WERI-Rb-1 (cell line): ENCODE measurements around the gene ST3GAL2.
A peak's percentile ranks its signal among the peaks of the same experiment; 100 is the strongest.

Experiments used
- DNase-seq: peaks from one replicate; pipeline ENCODE4 v3.0.0-alpha.2; 2020
- H3K27ac ChIP-seq: fragments of 250-450 bp; sonication (Bioruptor Pico); 2 replicates; pipeline ENCODE4 v1.5.1; 2020; ENCODE audit warnings: mild to moderate bottlenecking, moderate library complexity
- H3K27me3 ChIP-seq: fragments of 250-450 bp; sonication (Bioruptor Pico); 2 replicates; pipeline ENCODE4 v1.5.1; 2021; ENCODE audit warnings: mild to moderate bottlenecking, low read depth, moderate library complexity; ENCODE audit not compliant: insufficient read depth, severe bottlenecking
- H3K36me3 ChIP-seq: fragments of 250-450 bp; sonication (Bioruptor Pico); 2 replicates; pipeline ENCODE4 v1.5.1; 2020; ENCODE audit warnings: mild to moderate bottlenecking, moderate library complexity
- H3K4me3 ChIP-seq: 2 replicates; pipeline ENCODE4 v1.5.1; 2011; ENCODE audit warnings: low read depth, mild to moderate bottlenecking, control low read depth, low read length
- H3K9me3 ChIP-seq: fragments of 250-450 bp; sonication (Bioruptor Pico); 2 replicates; pipeline ENCODE4 v1.5.1; 2021; ENCODE audit warnings: mild to moderate bottlenecking, moderate library complexity; ENCODE audit not compliant: severe bottlenecking
- TF ChIP-seq, protein P1 (sequence below): IDR thresholded peaks from 2 replicates; pipeline ENCODE4 v1.5.1; 2011; ENCODE audit warnings: low read depth, mild to moderate bottlenecking, control low read depth, inconsistent platforms, low read length

Gene ST3GAL2

DNA sequence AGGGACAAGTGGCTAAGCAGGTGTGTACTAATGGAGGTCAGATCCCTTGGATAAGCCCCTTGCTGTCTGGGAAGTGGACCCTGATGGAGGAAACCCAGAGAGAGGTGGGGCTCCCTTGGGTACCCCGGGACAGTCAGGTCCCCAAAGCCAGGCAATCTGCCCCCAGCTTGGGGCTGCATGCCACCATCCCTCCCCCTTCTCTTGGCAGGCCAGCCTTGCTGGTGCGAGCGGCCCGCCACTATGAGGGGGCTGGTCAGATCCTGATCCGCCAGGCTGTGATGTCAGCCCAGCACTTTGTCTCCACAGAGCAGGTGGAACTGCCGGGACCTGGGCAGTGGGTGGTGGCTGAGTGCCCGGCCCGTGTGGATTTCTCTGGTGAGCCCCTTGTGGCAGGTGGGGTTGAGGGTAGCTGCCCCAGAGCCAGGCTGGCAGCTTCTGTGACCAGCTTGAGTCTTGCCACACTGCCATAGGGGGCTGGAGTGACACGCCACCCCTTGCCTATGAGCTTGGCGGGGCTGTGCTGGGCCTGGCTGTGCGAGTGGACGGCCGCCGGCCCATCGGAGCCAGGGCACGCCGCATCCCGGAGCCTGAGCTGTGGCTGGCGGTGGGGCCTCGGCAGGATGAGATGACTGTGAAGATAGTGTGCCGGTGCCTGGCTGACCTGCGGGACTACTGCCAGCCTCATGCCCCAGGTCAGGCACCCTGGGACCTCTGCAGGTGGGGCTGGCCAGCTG lies 35.6 kb upstream of the ST3GAL2 start:
- TF ChIP-seq, protein P1, sequence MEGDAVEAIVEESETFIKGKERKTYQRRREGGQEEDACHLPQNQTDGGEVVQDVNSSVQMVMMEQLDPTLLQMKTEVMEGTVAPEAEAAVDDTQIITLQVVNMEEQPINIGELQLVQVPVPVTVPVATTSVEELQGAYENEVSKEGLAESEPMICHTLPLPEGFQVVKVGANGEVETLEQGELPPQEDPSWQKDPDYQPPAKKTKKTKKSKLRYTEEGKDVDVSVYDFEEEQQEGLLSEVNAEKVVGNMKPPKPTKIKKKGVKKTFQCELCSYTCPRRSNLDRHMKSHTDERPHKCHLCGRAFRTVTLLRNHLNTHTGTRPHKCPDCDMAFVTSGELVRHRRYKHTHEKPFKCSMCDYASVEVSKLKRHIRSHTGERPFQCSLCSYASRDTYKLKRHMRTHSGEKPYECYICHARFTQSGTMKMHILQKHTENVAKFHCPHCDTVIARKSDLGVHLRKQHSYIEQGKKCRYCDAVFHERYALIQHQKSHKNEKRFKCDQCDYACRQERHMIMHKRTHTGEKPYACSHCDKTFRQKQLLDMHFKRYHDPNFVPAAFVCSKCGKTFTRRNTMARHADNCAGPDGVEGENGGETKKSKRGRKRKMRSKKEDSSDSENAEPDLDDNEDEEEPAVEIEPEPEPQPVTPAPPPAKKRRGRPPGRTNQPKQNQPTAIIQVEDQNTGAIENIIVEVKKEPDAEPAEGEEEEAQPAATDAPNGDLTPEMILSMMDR = no peak
- no peak overlapping the region for H3K4me3 ChIP-seq
- H3K36me3 ChIP-seq = peaks cover 21% of the 10 kb centered on the region
- H3K27me3 ChIP-seq = no peaks in the 10 kb centered on the region
- no peaks in the 10 kb centered on the region for H3K9me3 ChIP-seq
- no peak for DNase-seq
- H3K27ac ChIP-seq = no peak overlapping the region

DNA sequence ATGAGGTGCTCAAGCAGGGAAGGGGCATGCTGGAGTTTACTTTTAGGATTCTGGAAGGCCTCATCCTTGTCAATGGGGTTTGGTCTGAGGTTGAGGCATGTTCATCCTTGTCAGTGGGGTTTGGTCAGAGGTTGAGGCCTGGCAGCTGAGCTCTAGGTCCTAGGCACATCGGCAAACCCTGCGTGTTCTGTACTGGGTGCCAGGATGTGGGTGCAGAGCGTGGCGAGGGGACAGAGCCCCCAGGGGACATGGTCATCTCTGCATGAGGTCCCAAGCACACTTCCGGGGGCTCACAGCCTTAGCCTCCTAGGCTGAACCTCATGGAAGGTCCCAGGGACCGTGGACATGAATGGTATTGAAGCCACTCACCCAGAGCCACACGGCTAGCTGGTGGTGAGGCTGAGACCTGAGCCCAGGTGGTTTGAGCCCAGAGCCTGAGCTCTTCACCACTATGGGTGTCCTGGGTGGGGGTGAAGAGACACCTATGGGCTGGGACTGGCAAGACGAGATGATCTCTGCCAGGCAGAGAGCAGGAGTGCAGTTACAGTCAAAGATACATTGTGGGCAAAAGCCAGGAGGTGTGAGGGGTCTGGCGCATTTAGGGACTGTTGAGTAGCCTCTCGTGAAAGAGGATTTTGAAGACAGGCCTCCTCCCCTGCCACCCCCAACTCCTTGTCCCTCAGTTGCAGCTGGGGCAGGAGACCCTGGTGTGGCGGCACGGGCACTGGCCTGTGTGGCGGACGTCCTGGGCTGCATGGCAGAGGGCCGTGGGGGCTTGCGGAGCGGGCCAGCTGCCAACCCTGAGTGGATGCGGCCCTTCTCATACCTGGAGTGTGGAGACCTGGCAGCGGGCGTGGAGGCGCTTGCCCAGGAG lies 34.8 kb upstream of the ST3GAL2 start:
- DNase-seq = no peak
- Histone ChIP-seq H3K36me3 (peaks cover 13% of the 10 kb centered on the region), H3K9me3 (no peaks in the 10 kb centered on the region), H3K27me3 (no peaks in the 10 kb centered on the region), H3K4me3 (no peak overlapping the region), H3K27ac (no peak overlapping the region)
- TF ChIP-seq, protein P1 = no peak

DNA sequence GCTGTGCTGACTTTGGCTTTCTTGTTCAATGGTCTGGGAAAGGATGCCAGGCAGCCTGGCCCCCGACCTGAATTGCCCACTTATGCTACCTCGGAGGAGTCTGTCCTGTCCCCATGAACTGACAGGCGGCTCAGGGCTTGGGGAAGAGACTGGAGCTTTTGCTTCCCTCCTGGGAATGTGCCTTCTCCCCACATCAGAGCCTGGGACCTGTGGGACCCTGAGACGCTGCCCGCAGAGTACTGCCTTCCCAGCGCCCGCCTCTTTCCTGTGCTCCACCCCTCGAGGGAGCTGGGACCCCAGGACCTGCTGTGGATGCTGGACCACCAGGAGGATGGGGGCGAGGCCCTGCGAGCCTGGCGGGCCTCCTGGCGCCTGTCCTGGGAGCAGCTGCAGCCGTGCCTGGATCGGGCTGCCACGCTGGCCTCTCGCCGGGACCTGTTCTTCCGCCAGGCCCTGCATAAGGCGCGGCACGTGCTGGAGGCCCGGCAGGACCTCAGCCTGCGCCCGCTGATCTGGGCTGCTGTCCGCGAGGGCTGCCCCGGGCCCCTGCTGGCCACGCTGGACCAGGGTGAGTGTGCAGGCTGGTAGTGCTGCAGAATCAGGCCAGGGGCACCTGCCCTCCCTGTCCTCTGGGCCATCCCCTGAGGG lies 34.0 kb upstream of the ST3GAL2 start:
- Histone ChIP-seq H3K36me3 (peaks cover 7% of the 10 kb centered on the region), H3K4me3 (no peak overlapping the region), H3K27ac (no peak overlapping the region), H3K27me3 (no peaks in the 10 kb centered on the region), H3K9me3 (no peaks in the 10 kb centered on the region)
- no peak for DNase-seq
- TF ChIP-seq, protein P1 = no peak

DNA sequence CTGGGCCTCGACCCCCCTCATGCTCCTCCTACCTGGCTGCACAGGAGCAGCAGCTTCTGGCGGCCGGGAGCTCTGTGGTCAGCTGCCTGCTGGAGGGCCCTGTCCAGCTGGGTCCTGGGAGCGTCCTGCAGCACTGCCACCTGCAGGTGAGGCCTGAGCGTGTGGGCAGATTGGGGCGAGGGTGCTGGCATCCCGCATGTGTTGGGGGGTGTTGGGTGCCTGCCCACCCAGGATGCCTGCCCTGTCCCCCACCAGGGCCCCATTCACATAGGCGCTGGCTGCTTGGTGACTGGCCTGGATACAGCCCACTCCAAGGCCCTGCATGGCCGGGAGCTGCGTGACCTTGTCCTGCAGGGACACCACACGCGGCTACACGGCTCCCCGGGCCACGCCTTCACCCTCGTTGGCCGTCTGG lies 32.0 kb upstream of the ST3GAL2 start:
- no peaks in the 10 kb centered on the region for H3K27me3 ChIP-seq
- H3K27ac ChIP-seq = peak overlapping the region; percentile 15; the same call in 1 of the 2 replicates
- H3K36me3 ChIP-seq = no peaks in the 10 kb centered on the region
- peak; percentile 83 for DNase-seq
- TF ChIP-seq, protein P1 = peak; percentile 94
- H3K4me3 ChIP-seq = no peak overlapping the region
- H3K9me3 ChIP-seq = no peaks in the 10 kb centered on the region

DNA sequence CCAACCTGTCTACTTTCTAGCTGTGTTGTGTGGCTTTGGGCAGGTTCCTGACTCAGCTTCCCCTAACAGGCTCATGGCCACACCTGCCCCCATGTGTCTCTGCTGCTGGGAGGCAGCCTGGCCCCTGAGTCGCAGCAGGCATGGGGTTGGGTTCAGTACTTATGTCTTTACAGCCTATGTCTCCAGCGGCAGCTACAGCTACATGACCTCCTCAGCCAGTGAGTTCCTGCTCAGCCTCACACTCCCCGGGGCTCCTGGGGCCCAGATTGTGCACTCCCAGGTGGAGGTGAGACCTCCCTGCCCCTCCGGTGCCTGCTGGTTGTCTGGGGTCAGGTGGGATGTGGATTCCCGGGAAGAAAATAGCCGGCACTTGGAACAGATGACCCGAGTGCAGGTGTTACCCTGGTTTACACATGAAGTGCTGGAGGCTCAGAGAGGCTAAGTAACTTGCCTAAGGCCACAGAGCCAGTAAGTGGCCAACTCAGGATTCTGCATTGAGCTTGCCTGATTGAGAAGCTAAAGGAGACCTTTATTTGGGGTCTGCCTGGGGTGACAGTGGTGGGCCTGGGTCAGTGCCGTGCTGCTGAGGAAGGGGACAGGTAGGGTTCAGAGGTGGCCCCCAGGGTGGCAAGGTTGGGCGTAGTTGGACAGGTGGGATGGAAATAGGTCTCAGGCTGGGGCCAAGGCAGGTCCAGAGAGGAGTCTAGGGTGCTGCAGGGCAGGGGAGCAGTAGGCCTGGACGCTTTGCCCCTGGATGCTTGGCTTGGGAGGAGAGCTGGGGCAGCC lies 31.4 kb upstream of the ST3GAL2 start:
- Histone ChIP-seq H3K27me3 (no peaks in the 10 kb centered on the region), H3K4me3 (no peak overlapping the region), H3K27ac (0 out of 2 replicates have a peak overlapping the region, but pooled peaks have one; percentile 15), H3K9me3 (no peaks in the 10 kb centered on the region), H3K36me3 (no peaks in the 10 kb centered on the region)
- DNase-seq = no peak
- TF ChIP-seq, protein P1 = no peak
